Astrocyte (in vitro differentiated cells and primary cell): Measurements from ENCODE around the gene CCDC177. TPM values are rescaled to one million over a fixed set of nuclear protein-coding genes. Genes with fewer than 3 reads are reported as not detected.

Experiments used
- DNase-seq: peaks from one replicate; pipeline ENCODE4 v3.0.0-alpha.2; 2010; ENCODE audit warnings: low read depth
- FAIRE-seq: peaks from 2 replicates; lab custom pipeline; 2011; peaks lifted over from hg19 to GRCh38; lab: Jason Lieb, UNC
- H2AFZ ChIP-seq: 2 replicates; pipeline ENCODE4 v1.6.0; 2012; ENCODE audit warnings: low read depth, low read length, inconsistent platforms
- H3K27ac ChIP-seq: 2 replicates; pipeline ENCODE4 v1.5.1; 2011; ENCODE audit warnings: low read depth, low read length, inconsistent platforms
- H3K27me3 ChIP-seq: 2 replicates; pipeline ENCODE4 v1.6.0; 2011; ENCODE audit warnings: low read length, inconsistent platforms; ENCODE audit not compliant: insufficient read depth
- H3K36me3 ChIP-seq: 2 replicates; pipeline ENCODE4 v1.5.1; 2011; ENCODE audit warnings: low read length, inconsistent platforms; ENCODE audit not compliant: insufficient read depth
- H3K4me1 ChIP-seq: 2 replicates; pipeline ENCODE4 v1.5.1; 2011; ENCODE audit warnings: low read length, inconsistent platforms; ENCODE audit not compliant: insufficient read depth
- H3K4me2 ChIP-seq: 2 replicates; pipeline ENCODE4 v1.6.0; 2012; ENCODE audit warnings: low read length, inconsistent platforms
- H3K4me3 ChIP-seq: 2 replicates; pipeline ENCODE4 v1.5.1; 2011; ENCODE audit warnings: low read depth, mild to moderate bottlenecking, low read length, inconsistent platforms; ENCODE audit not compliant: insufficient read depth
- H3K79me2 ChIP-seq: 2 replicates; pipeline ENCODE4 v1.6.0; 2012; ENCODE audit warnings: mild to moderate bottlenecking, low read length, inconsistent platforms; ENCODE audit not compliant: insufficient read depth
- H3K9ac ChIP-seq: 2 replicates; pipeline ENCODE4 v1.6.0; 2012; ENCODE audit warnings: mild to moderate bottlenecking, low read length, inconsistent platforms
- H3K9me3 ChIP-seq: 2 replicates; pipeline ENCODE4 v1.5.1; 2012; ENCODE audit warnings: low read depth, mild to moderate bottlenecking, low read length, inconsistent platforms; ENCODE audit not compliant: insufficient read depth
- H4K20me1 ChIP-seq: 2 replicates; pipeline ENCODE4 v1.6.0; 2012; ENCODE audit warnings: low read length, inconsistent platforms; ENCODE audit not compliant: insufficient read depth
- H3K27ac Mint-ChIP-seq: one replicate; pipeline ENCODE4 v1.8.0; 2021; ENCODE audit warnings: mild to moderate bottlenecking, mixed read lengths; ENCODE audit not compliant: unreplicated experiment
- H3K27me3 Mint-ChIP-seq: one replicate; pipeline ENCODE4 v1.8.0; 2021; ENCODE audit warnings: low read depth, mixed read lengths; ENCODE audit not compliant: unreplicated experiment
- H3K36me3 Mint-ChIP-seq: one replicate; pipeline ENCODE4 v1.8.0; 2021; ENCODE audit warnings: low read depth, mixed read lengths; ENCODE audit not compliant: unreplicated experiment
- H3K4me1 Mint-ChIP-seq: one replicate; pipeline ENCODE4 v1.8.0; 2021; ENCODE audit warnings: low read depth, mixed read lengths; ENCODE audit not compliant: unreplicated experiment
- H3K4me3 Mint-ChIP-seq: one replicate; pipeline ENCODE4 v1.8.0; 2021; ENCODE audit warnings: mild to moderate bottlenecking, moderate library complexity, mixed read lengths; ENCODE audit not compliant: unreplicated experiment
- H3K9me3 Mint-ChIP-seq: one replicate; pipeline ENCODE4 v1.8.0; 2021; ENCODE audit warnings: mild to moderate bottlenecking, mixed read lengths; ENCODE audit not compliant: unreplicated experiment
- EZH2 ChIP-seq: IDR thresholded peaks from 2 replicates; pipeline ENCODE4 v1.6.1; 2012; ENCODE audit warnings: mild to moderate bottlenecking, low read length, inconsistent platforms; ENCODE audit not compliant: insufficient read depth
- total RNA-seq: library from RNA; stranded (reverse); gene quantifications from 2 replicates; pipeline ENCODE4 v1.2.1, GENCODE V29; 2021
- TF ChIP-seq, protein P1 (sequence below): IDR thresholded peaks from 2 replicates; pipeline ENCODE4 v1.5.1; 2011; ENCODE audit warnings: low read depth, mild to moderate bottlenecking, inconsistent platforms, low read length, moderate library complexity; ENCODE audit not compliant: insufficient read depth

The CCDC177 gene
- total RNA-seq, 1 donor from 2014 or later, result not detected

- no peak for TF ChIP-seq EZH2
- TF ChIP-seq, protein P1, sequence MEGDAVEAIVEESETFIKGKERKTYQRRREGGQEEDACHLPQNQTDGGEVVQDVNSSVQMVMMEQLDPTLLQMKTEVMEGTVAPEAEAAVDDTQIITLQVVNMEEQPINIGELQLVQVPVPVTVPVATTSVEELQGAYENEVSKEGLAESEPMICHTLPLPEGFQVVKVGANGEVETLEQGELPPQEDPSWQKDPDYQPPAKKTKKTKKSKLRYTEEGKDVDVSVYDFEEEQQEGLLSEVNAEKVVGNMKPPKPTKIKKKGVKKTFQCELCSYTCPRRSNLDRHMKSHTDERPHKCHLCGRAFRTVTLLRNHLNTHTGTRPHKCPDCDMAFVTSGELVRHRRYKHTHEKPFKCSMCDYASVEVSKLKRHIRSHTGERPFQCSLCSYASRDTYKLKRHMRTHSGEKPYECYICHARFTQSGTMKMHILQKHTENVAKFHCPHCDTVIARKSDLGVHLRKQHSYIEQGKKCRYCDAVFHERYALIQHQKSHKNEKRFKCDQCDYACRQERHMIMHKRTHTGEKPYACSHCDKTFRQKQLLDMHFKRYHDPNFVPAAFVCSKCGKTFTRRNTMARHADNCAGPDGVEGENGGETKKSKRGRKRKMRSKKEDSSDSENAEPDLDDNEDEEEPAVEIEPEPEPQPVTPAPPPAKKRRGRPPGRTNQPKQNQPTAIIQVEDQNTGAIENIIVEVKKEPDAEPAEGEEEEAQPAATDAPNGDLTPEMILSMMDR, result no peak
- H3K4me2 ChIP-seq, result peak overlapping the region; percentile 75
- Mint-ChIP-seq H3K36me3 (peaks cover 3% of the 10 kb centered on the region), H3K4me3 (no peak overlapping the region), H3K27me3 (no peaks in the 10 kb centered on the region), H3K9me3 (no peaks in the 10 kb centered on the region), H3K27ac (peak overlapping the region; percentile 90), H3K4me1 (peaks cover 63% of the 10 kb centered on the region)
- peaks cover 91% of the 10 kb centered on the region for H4K20me1 ChIP-seq
- no peak overlapping the region for H3K4me3 ChIP-seq
- H3K9me3 ChIP-seq, result no peaks in the 10 kb centered on the region
- FAIRE-seq (no peak), DNase-seq (no peak)
- H3K9ac ChIP-seq, result peak overlapping the region; percentile 42
- H3K27me3 ChIP-seq, result no peaks in the 10 kb centered on the region
- H3K27ac ChIP-seq, result peak overlapping the region; percentile 38
- peaks cover 42% of the 10 kb centered on the region for H3K4me1 ChIP-seq
- H3K79me2 ChIP-seq, result peaks cover 90% of the 10 kb centered on the region
- H2AFZ ChIP-seq, result no peak overlapping the region
- no peaks in the 10 kb centered on the region for H3K36me3 ChIP-seq
These were observed 41.7 kb upstream of the CCDC177 start for GRCh38 chr14:69616408-69616773.

- TF ChIP-seq, protein P1, result no peak
- no peak for TF ChIP-seq EZH2
- H3K9me3 Mint-ChIP-seq, result no peaks in the 10 kb centered on the region
- H3K79me2 ChIP-seq, result peaks cover 83% of the 10 kb centered on the region
- H3K9ac ChIP-seq, result peak overlapping the region; percentile 42
- H2AFZ ChIP-seq, result no peak overlapping the region
- H3K4me1 Mint-ChIP-seq, result peaks cover 58% of the 10 kb centered on the region
- H3K4me1 ChIP-seq, result peaks cover 39% of the 10 kb centered on the region
- H3K4me2 ChIP-seq, result peak overlapping the region; percentile 75
- H3K4me3 ChIP-seq, result peak overlapping the region; percentile 3
- H3K36me3 ChIP-seq, result no peaks in the 10 kb centered on the region
- peaks cover 3% of the 10 kb centered on the region for H3K36me3 Mint-ChIP-seq
- H3K27ac ChIP-seq, result peak overlapping the region; percentile 38
- peak overlapping the region; percentile 37 for H3K4me3 Mint-ChIP-seq
- H3K27me3 Mint-ChIP-seq, result no peaks in the 10 kb centered on the region
- H3K9me3 ChIP-seq, result no peaks in the 10 kb centered on the region
- peak overlapping the region; percentile 90 for H3K27ac Mint-ChIP-seq
- FAIRE-seq, result no peak
- H3K27me3 ChIP-seq, result no peaks in the 10 kb centered on the region
- H4K20me1 ChIP-seq, result peaks cover 85% of the 10 kb centered on the region
- peak; percentile 78 for DNase-seq
These were observed 41.1 kb upstream of the CCDC177 start for GRCh38 chr14:69615496-69616407.

DNA sequence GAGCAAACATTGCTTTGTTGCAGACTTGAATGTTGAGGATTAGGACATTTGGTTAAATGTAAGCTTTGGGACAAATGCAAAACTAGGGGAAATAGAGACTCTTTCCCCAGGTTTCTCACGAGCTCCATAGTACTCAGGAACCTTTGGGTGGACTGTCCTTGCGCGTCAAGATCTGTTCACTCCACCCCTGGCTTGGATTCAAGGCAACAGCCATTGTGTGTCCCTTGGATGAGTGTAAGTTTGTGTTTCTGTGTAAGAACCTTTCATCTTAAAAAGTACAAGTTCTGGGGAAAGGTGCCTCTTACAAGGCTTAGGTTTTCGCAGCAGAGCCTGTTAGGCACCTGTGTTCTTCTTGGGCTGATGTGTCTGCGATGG is 40.4 kb upstream of the CCDC177 start:
- Mint-ChIP-seq H3K27ac (peak overlapping the region; percentile 90), H3K9me3 (no peaks in the 10 kb centered on the region), H3K27me3 (no peaks in the 10 kb centered on the region), H3K36me3 (peaks cover 3% of the 10 kb centered on the region), H3K4me3 (peak overlapping the region; percentile 37), H3K4me1 (peaks cover 56% of the 10 kb centered on the region)
- H3K36me3 ChIP-seq, result no peaks in the 10 kb centered on the region
- H2AFZ ChIP-seq, result no peak overlapping the region
- DNase-seq (no peak), FAIRE-seq (no peak)
- peak overlapping the region; percentile 42 for H3K9ac ChIP-seq
- no peaks in the 10 kb centered on the region for H3K9me3 ChIP-seq
- peak overlapping the region; percentile 3 for H3K4me3 ChIP-seq
- H3K4me2 ChIP-seq, result peak overlapping the region; percentile 75
- H3K4me1 ChIP-seq, result peaks cover 41% of the 10 kb centered on the region
- H3K27ac ChIP-seq, result peak overlapping the region; percentile 38
- no peaks in the 10 kb centered on the region for H3K27me3 ChIP-seq
- TF ChIP-seq EZH2, result no peak
- TF ChIP-seq, protein P1, result no peak
- H3K79me2 ChIP-seq, result peaks cover 77% of the 10 kb centered on the region
- H4K20me1 ChIP-seq, result peaks cover 78% of the 10 kb centered on the region
